BE2C (cell line): ENCODE measurements around the gene WFDC1.

ENCODE experiments used
- DNase-seq: peaks from one replicate; pipeline ENCODE4 v3.0.0-alpha.2; 2020
- H3K27me3 ChIP-seq: fragments of 250-450 bp; sonication (Bioruptor Pico); 2 replicates; pipeline ENCODE4 v1.5.1; 2020; ENCODE audit warnings: mild to moderate bottlenecking
- H3K36me3 ChIP-seq: fragments of 250-450 bp; sonication (Bioruptor Pico); 2 replicates; pipeline ENCODE4 v1.5.1; 2020; ENCODE audit warnings: mild to moderate bottlenecking
- H3K4me1 ChIP-seq: fragments of 250-450 bp; sonication (Bioruptor Pico); 2 replicates; pipeline ENCODE4 v1.5.1; 2020
- H3K4me3 ChIP-seq: 2 replicates; pipeline ENCODE4 v1.5.1; 2011; ENCODE audit warnings: low read depth, low read length
- H3K9me3 ChIP-seq: fragments of 250-450 bp; sonication (Bioruptor Pico); 2 replicates; pipeline ENCODE4 v1.5.1; 2020
- TF ChIP-seq, protein P1 (sequence below): IDR thresholded peaks from 2 replicates; pipeline ENCODE4 v1.5.1; 2012; ENCODE audit warnings: mild to moderate bottlenecking, low read depth, low read length

The WFDC1 gene

DNA sequence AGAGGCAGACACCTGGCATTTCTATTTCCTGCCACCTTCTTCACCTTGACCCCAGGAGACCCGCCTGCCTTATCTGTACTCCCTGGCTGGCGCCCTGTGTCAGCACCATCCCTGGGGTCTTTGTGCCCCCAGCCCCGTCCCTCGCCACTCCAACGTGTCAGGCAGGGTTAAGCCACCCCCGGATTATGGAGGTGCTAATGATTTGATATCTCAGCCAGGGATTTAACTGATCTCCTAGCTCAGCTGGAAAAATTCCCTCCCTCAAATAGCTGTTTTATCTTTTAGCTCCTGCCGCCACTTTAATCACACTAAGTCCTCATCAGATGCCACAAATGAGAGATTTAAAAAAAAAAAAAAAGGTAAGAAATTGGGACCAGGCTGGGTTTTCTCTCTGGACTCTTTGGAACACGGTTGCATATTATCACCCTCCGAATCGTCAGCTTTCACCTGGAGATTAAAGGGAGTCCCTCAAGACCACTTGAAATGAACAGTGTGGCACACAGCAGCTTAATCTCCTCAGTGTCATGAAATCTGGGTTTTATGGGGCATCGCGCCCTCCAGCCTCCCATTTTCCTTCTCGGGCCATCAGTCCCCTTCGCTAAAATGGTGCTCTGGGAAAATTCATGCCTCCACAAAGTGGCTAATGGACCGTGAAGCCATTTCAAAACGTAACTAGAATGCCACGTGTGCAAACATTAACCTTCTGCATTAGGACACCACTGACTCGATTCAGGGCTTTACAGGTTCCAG lies 26.2 kb upstream of the WFDC1 start:
- Histone ChIP-seq H3K9me3 (no peaks in the 10 kb centered on the region), H3K27me3 (no peaks in the 10 kb centered on the region), H3K36me3 (no peaks in the 10 kb centered on the region), H3K4me3 (no peak overlapping the region), H3K4me1 (no peaks in the 10 kb centered on the region; the same call in 1 of the 2 replicates)
- TF ChIP-seq, protein P1, sequence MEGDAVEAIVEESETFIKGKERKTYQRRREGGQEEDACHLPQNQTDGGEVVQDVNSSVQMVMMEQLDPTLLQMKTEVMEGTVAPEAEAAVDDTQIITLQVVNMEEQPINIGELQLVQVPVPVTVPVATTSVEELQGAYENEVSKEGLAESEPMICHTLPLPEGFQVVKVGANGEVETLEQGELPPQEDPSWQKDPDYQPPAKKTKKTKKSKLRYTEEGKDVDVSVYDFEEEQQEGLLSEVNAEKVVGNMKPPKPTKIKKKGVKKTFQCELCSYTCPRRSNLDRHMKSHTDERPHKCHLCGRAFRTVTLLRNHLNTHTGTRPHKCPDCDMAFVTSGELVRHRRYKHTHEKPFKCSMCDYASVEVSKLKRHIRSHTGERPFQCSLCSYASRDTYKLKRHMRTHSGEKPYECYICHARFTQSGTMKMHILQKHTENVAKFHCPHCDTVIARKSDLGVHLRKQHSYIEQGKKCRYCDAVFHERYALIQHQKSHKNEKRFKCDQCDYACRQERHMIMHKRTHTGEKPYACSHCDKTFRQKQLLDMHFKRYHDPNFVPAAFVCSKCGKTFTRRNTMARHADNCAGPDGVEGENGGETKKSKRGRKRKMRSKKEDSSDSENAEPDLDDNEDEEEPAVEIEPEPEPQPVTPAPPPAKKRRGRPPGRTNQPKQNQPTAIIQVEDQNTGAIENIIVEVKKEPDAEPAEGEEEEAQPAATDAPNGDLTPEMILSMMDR, result no peak
- no peak for DNase-seq

DNA sequence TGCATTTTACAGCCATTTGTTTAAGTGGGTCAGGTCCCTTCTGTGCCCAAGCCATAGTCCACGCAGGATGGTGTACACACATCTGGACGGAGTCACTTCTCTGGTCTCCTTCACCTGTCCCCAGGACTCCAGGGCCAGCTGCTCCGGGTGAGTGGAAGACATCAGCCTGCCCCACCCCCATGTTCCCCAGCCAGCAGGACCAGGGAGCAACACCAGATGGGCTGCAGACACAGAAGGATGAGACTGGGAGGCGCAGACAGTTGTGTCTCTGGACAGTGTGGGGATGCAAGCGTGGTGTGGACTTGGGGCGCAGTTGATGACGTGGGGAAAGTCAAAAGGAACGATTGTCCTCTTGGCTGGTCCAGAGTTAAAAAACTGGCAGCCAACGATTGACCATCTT lies 24.6 kb upstream of the WFDC1 start:
- Histone ChIP-seq H3K27me3 (no peaks in the 10 kb centered on the region), H3K4me3 (no peak overlapping the region), H3K36me3 (no peaks in the 10 kb centered on the region), H3K4me1 (no peaks in the 10 kb centered on the region; the same call in 1 of the 2 replicates), H3K9me3 (no peaks in the 10 kb centered on the region)
- TF ChIP-seq, protein P1, result no peak
- DNase-seq, result no peak

DNA sequence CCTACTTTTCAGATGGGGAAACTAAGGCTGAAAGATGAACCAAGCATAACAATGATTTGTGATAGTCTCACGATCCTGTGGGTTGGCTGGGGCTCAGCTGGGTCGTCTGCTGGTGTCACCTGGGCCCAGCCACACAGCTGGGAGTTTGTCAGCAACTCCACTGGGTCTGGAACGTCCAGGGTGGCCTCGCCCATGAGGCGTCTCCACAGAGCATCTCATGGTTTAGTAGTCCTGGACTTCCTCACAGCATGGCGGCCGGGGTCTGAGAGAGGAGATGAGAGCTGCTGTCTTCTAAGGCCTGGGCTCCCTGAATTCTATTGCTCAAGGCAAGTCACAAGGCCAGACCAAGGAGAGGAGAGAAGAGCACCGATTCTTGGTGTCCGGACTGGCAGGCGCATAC lies 24.1 kb upstream of the WFDC1 start:
- Histone ChIP-seq H3K27me3 (no peaks in the 10 kb centered on the region), H3K9me3 (no peaks in the 10 kb centered on the region), H3K36me3 (no peaks in the 10 kb centered on the region), H3K4me3 (no peak overlapping the region), H3K4me1 (no peaks in the 10 kb centered on the region; the same call in 1 of the 2 replicates)
- DNase-seq, result no peak
- TF ChIP-seq, protein P1, result no peak

DNA sequence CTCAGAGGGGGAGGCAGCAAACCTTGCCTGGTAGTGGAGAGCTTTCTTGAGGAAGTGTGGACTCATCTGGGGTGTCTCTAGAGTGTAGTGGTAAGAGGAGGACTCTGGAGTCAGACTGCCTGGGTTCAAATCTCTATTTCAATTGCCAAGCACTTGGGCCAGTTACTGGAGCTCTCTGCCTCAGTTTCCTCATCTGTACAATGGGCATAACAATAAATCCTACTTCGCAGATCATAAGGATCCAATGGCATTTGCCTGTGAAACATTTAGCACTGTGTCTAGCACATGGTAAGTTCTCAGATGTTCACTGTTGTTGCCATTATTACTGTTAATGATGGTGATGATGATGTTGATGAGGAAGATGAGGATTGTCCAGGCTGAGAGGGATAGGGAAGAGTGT lies 23.6 kb upstream of the WFDC1 start:
- H3K27me3 ChIP-seq, result no peaks in the 10 kb centered on the region
- DNase-seq, result no peak
- TF ChIP-seq, protein P1, result no peak
- H3K9me3 ChIP-seq, result no peaks in the 10 kb centered on the region
- no peaks in the 10 kb centered on the region; the same call in 1 of the 2 replicates for H3K4me1 ChIP-seq
- H3K4me3 ChIP-seq, result no peak overlapping the region
- H3K36me3 ChIP-seq, result no peaks in the 10 kb centered on the region

DNA sequence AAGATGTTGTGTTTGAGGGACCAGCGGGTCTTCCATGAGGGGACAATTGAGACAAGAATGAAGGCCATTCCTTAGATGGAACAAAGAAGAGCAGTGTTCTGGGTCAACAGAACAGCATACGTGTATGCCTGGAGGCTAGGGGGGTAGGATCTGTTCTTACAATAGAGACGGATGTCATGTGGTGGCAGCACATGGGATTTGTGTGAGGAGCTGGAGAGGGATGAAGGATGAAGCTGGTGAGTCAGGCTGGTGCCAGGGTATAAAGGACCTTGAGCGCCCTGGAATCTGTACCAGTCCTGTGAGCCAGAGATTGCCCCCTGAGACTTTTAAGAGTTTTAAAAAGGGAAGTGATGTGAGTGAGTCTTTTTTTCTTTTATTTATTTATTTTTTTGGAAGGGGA lies 22.8 kb upstream of the WFDC1 start:
- H3K4me1 ChIP-seq, result no peaks in the 10 kb centered on the region
- no peak overlapping the region for H3K4me3 ChIP-seq
- no peak for DNase-seq
- no peaks in the 10 kb centered on the region for H3K27me3 ChIP-seq
- H3K36me3 ChIP-seq, result no peaks in the 10 kb centered on the region
- TF ChIP-seq, protein P1, result no peak
- H3K9me3 ChIP-seq, result no peaks in the 10 kb centered on the region

DNA sequence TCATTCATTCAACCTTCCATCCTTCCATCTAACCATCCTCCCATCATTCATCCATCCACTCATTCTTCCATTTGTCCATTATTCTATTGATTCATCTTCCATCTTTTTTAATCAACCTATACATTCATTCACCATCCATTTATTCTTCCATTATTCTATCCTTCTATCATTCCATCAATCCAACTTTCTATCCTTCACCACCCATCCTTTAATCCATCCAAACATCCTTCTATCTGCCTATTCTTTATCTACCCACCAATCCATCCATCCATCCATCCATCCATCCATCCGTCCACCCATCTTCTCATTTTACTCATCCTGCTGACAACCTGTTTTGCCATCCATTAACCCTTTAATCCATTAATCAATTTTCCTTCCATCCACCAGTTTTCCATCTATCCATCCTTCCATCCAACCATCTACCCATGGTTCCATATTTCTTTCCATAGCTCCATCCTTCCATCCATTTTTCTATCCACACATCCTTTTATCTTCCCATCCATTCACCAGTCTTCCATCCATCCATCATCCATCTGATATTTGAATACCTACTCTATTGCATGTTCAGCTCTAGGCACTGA lies 21.8 kb upstream of the WFDC1 start:
- no peak for DNase-seq
- H3K27me3 ChIP-seq, result no peaks in the 10 kb centered on the region

More for the DNA sequence above, 21.8 kb upstream of the WFDC1 start:
- Histone ChIP-seq H3K9me3 (no peaks in the 10 kb centered on the region), H3K36me3 (no peaks in the 10 kb centered on the region), H3K4me3 (no peak overlapping the region), H3K4me1 (no peaks in the 10 kb centered on the region)
- TF ChIP-seq, protein P1, result no peak
